PC-3 (cell line): ENCODE data around the gene LRP1B. TPM values are rescaled to one million over a fixed set of nuclear protein-coding genes. Genes with fewer than 3 reads are reported as not detected.

Source experiments
- ATAC-seq: fragments of 200-7000 bp; cut with Tn5 transposase; 2 replicates; pipeline ENCODE4 v1.9.1; 2020; ENCODE audit warnings: mild to moderate bottlenecking, moderate library complexity
- BruUV-seq: library from RNA; stranded (reverse); fragments of 400-500 nt; replicated peaks from 2 replicates; lab custom pipeline; 2021; lab: Mats Ljungman, UMichigan
- CTCF ChIA-PET: fragments of 300-600 bp; sonication (Branson Sonifier 250); formaldehyde crosslinking; loops from one replicate; lab custom pipeline; 2022; ENCODE audit warnings: antibody characterized with exemption; lab: Charles Lee
- POLR2A ChIA-PET: fragments of 300-600 bp; sonication (Branson Sonifier 250); formaldehyde crosslinking; loops from one replicate; lab custom pipeline; 2022; ENCODE audit warnings: antibody characterized with exemption; ENCODE audit not compliant: unreplicated experiment; lab: Charles Lee
- DNase-seq: peaks from one replicate; pipeline ENCODE4 v3.0.0-alpha.2; 2015
- H2AFZ ChIP-seq: fragments of 300-600 bp; sonication (generic); 2 replicates; pipeline ENCODE4 v1.6.0; 2016; ENCODE audit warnings: antibody characterized with exemption, low read length
- H3F3A ChIP-seq: fragments of 300-600 bp; sonication (generic); one replicate; pipeline ENCODE4 v1.6.0; 2017; ENCODE audit warnings: antibody characterized with exemption, low read length, control low read depth, mild to moderate bottlenecking; ENCODE audit not compliant: unreplicated experiment
- H3K27ac ChIP-seq: fragments of 300-600 bp; sonication (generic); 2 replicates; pipeline ENCODE4 v1.5.1; 2016; ENCODE audit warnings: mild to moderate bottlenecking, low read length
- H3K27me3 ChIP-seq: fragments of 300-600 bp; sonication (generic); 2 replicates; pipeline ENCODE4 v1.6.1; 2016; ENCODE audit warnings: low read length, mixed read lengths
- H3K36me3 ChIP-seq: fragments of 300-600 bp; sonication (generic); 2 replicates; pipeline ENCODE4 v1.6.1; 2016; ENCODE audit warnings: low read depth, mixed run types, low read length, mixed read lengths
- H3K4me1 ChIP-seq: fragments of 300-600 bp; sonication (generic); 2 replicates; pipeline ENCODE4 v1.5.1; 2016; ENCODE audit warnings: low read length; ENCODE audit not compliant: insufficient read depth
- H3K4me2 ChIP-seq: fragments of 300-600 bp; sonication (generic); 2 replicates; pipeline ENCODE4 v1.6.0; 2016; ENCODE audit warnings: low read length
- H3K4me3 ChIP-seq: fragments of 300-600 bp; sonication (generic); 2 replicates; pipeline ENCODE4 v1.5.1; 2016; ENCODE audit warnings: mild to moderate bottlenecking, low read length, mixed read lengths
- H3K79me2 ChIP-seq: fragments of 300-600 bp; sonication (generic); 2 replicates; pipeline ENCODE4 v1.6.1; 2017; ENCODE audit warnings: low read length, mixed read lengths
- H3K9ac ChIP-seq: fragments of 300-600 bp; sonication (generic); 2 replicates; pipeline ENCODE4 v1.6.0; 2016; ENCODE audit warnings: mild to moderate bottlenecking, low read length
- H3K9me2 ChIP-seq: fragments of 300-600 bp; sonication (generic); replicated peaks from 2 replicates; pipeline ENCODE4 v1.6.1; 2016; ENCODE audit warnings: mixed run types, low read length, mixed read lengths
- H3K9me3 ChIP-seq: fragments of 300-600 bp; sonication (generic); 2 replicates; pipeline ENCODE4 v1.6.1; 2016; ENCODE audit warnings: low read length, mixed read lengths
- H4K20me1 ChIP-seq: fragments of 300-600 bp; sonication (generic); 2 replicates; pipeline ENCODE4 v1.6.1; 2016; ENCODE audit warnings: low read length, mixed read lengths
- EZH2 ChIP-seq: fragments of 300-600 bp; sonication (generic); IDR thresholded peaks from one replicate; pipeline ENCODE4 v1.6.1; 2017; ENCODE audit warnings: antibody characterized with exemption, mild to moderate bottlenecking, low read length; ENCODE audit not compliant: unreplicated experiment
- EZH2phosphoT487 ChIP-seq: fragments of 300-600 bp; sonication (generic); IDR thresholded peaks from 2 replicates; pipeline ENCODE4 v1.6.1; 2018; ENCODE audit warnings: mild to moderate bottlenecking, antibody characterized with exemption, low read length, borderline replicate concordance
- intact Hi-C: fragments of 100-400 bp; cut with micrococcal nuclease; formaldehyde crosslinking; loops from 2 replicates; pipeline ENCODE4 v1.9.0; 2023
- total RNA-seq: library from RNA; depleted of rRNA; stranded (reverse); fragments of >200 nt; gene quantifications from 2 replicates; pipeline ENCODE4 v1.2.3, GENCODE V29; 2014
- TF ChIP-seq, protein P1 (sequence below): fragments of 300-600 bp; sonication (generic); conservative IDR thresholded peaks from 2 replicates; pipeline ENCODE4 v1.5.1; 2017; ENCODE audit warnings: antibody characterized with exemption, low read depth, mild to moderate bottlenecking, low read length

LRP1B gene
- total RNA-seq, 1 experiment from 2014 or later = 0.04 TPM

DNA sequence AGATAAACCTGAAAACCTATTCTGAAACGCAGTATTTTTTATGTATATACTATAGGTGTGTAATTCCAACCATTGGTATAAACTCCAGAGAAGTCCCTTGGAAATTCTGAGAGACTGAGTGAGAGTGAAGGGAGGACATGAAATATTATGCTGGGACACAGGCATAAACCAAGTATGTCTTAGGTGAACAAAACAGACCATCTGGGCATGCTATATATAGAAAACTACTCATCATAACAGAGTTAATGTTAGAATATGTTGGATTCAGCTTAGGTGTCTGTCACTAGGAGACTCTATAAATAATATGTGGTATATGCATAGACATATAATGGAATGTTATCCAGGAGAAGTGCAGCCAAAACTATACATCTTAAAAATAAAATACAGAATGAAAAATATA lies 282.6 kb downstream of the LRP1B start:
- ATAC-seq = no peak
- TF ChIP-seq EZH2 = no peak
- TF ChIP-seq, protein P1, sequence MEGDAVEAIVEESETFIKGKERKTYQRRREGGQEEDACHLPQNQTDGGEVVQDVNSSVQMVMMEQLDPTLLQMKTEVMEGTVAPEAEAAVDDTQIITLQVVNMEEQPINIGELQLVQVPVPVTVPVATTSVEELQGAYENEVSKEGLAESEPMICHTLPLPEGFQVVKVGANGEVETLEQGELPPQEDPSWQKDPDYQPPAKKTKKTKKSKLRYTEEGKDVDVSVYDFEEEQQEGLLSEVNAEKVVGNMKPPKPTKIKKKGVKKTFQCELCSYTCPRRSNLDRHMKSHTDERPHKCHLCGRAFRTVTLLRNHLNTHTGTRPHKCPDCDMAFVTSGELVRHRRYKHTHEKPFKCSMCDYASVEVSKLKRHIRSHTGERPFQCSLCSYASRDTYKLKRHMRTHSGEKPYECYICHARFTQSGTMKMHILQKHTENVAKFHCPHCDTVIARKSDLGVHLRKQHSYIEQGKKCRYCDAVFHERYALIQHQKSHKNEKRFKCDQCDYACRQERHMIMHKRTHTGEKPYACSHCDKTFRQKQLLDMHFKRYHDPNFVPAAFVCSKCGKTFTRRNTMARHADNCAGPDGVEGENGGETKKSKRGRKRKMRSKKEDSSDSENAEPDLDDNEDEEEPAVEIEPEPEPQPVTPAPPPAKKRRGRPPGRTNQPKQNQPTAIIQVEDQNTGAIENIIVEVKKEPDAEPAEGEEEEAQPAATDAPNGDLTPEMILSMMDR = no peak
- TF ChIP-seq EZH2phosphoT487 = no peak
- Histone ChIP-seq H3K9ac (no peak overlapping the region), H3F3A (no peaks in the 10 kb centered on the region), H3K9me2 (no peaks in the 10 kb centered on the region), H3K4me2 (no peak overlapping the region), H3K4me1 (no peaks in the 10 kb centered on the region), H4K20me1 (no peaks in the 10 kb centered on the region), H3K4me3 (no peak overlapping the region), H3K27ac (no peak overlapping the region), H3K36me3 (no peaks in the 10 kb centered on the region), H3K79me2 (no peaks in the 10 kb centered on the region), H2AFZ (no peak overlapping the region), H3K9me3 (no peaks in the 10 kb centered on the region), H3K27me3 (no peaks in the 10 kb centered on the region)
- BruUV-seq = no TSS peak
- ChIA-PET CTCF (no interaction called here), POLR2A (no interaction called here)
- no peak for DNase-seq
- intact Hi-C loops = no loop called here

- TF ChIP-seq, protein P1 = no peak
- TF ChIP-seq EZH2phosphoT487 (no peak), EZH2 (no peak)
- no peak overlapping the region for H2AFZ ChIP-seq
- POLR2A ChIA-PET = no interaction called here
- no peaks in the 10 kb centered on the region for H4K20me1 ChIP-seq
- H3K9me3 ChIP-seq = no peaks in the 10 kb centered on the region
- no TSS peak for BruUV-seq
- no peaks in the 10 kb centered on the region for H3K27me3 ChIP-seq
- DNase-seq (no peak), ATAC-seq (no peak)
- H3F3A ChIP-seq = no peaks in the 10 kb centered on the region
- intact Hi-C loops = no loop called here
- no peaks in the 10 kb centered on the region for H3K9me2 ChIP-seq
- H3K9ac ChIP-seq = no peak overlapping the region
- H3K4me1 ChIP-seq = no peaks in the 10 kb centered on the region
- H3K27ac ChIP-seq = no peak overlapping the region
- no peaks in the 10 kb centered on the region for H3K79me2 ChIP-seq
- no peaks in the 10 kb centered on the region for H3K36me3 ChIP-seq
- H3K4me3 ChIP-seq = no peak overlapping the region
- CTCF ChIA-PET = no interaction called here
- H3K4me2 ChIP-seq = no peak overlapping the region
These were observed 286.6 kb downstream of the LRP1B start for GRCh38 chr2:141844231-141844630.

DNA sequence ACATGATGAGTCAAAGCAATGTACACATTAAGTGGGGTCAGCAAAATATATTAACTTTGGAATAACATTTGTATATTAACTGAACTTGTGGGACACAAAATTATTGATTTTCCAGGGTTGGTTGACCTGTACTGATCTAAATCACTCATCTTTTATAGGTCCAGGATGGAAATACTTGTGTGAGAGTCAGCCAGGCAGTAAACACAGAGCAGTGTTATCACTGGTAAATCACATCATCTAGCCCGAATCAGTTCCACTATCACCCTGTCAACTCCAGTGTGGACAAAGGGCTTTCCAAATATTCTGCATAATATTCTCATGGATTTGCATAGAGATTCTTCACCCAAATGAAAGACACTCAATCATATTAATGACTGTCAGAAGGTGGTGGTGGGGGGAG lies 295.7 kb downstream of the LRP1B start:
- TF ChIP-seq, protein P1 = no peak
- TF ChIP-seq EZH2phosphoT487 (no peak), EZH2 (no peak)
- no TSS peak for BruUV-seq
- POLR2A ChIA-PET = no interaction called here

More for the DNA sequence above, 295.7 kb downstream of the LRP1B start:
- intact Hi-C loops = no loop called here
- no peaks in the 10 kb centered on the region for H3F3A ChIP-seq
- no peaks in the 10 kb centered on the region for H3K79me2 ChIP-seq
- no peaks in the 10 kb centered on the region for H3K9me2 ChIP-seq
- no peak overlapping the region for H3K27ac ChIP-seq
- no peaks in the 10 kb centered on the region for H3K4me1 ChIP-seq
- H2AFZ ChIP-seq = no peak overlapping the region
- peak; percentile 33 for ATAC-seq
- CTCF ChIA-PET = no interaction called here
- H4K20me1 ChIP-seq = no peaks in the 10 kb centered on the region
- no peak overlapping the region for H3K4me3 ChIP-seq
- no peak overlapping the region for H3K9ac ChIP-seq
- no peaks in the 10 kb centered on the region for H3K27me3 ChIP-seq
- no peak overlapping the region for H3K4me2 ChIP-seq
- no peak for DNase-seq
- H3K36me3 ChIP-seq = no peaks in the 10 kb centered on the region
- no peaks in the 10 kb centered on the region for H3K9me3 ChIP-seq
